ENCODE data around the gene ACTRT2.

Gene ACTRT2

GRCh38 chr1:3007298-3008147 is 13.7 kb upstream of the ACTRT2 start:
- TF ChIP-seq GLIS3 (CRISPR knock-in tag; IDR thresholded peaks at IDR 0.05) (no peak), TCF4 (CRISPR knock-in tag; IDR thresholded peaks at IDR 0.05; ENCODE audit: borderline replicate concordance) (no peak), ZC3H10 (CRISPR knock-in tag; IDR thresholded peaks at IDR 0.05) (no peak), TSHZ2 (CRISPR knock-in tag; IDR thresholded peaks at IDR 0.05) (no peak), BACH2 (CRISPR knock-in tag; IDR thresholded peaks at IDR 0.05; ENCODE audit: borderline replicate concordance) (no peak), ESRRG (CRISPR knock-in tag; IDR thresholded peaks at IDR 0.05) (no peak), ZNF8 (CRISPR knock-in tag; IDR thresholded peaks at IDR 0.05) (no peak), ISL1 (CRISPR knock-in tag; IDR thresholded peaks at IDR 0.05) (no peak), PPARA (CRISPR knock-in tag; IDR thresholded peaks at IDR 0.05; ENCODE audit: borderline replicate concordance) (no peak), PATZ1 (CRISPR knock-in tag; IDR thresholded peaks at IDR 0.05; ENCODE audit: borderline replicate concordance) (no peak), RARB (CRISPR knock-in tag; IDR thresholded peaks at IDR 0.05) (no peak)
- no peak for ATAC-seq

- TF ChIP-seq PATZ1 (CRISPR knock-in tag; IDR thresholded peaks at IDR 0.05; ENCODE audit: borderline replicate concordance) (no peak), CREB5 (CRISPR knock-in tag; IDR thresholded peaks at IDR 0.05; ENCODE audit: low read depth) (no peak), SNAI2 (CRISPR knock-in tag; IDR thresholded peaks at IDR 0.05) (no peak), ARNTL (CRISPR knock-in tag; IDR thresholded peaks at IDR 0.05; ENCODE audit: borderline replicate concordance, low read depth) (no peak), ZFP30 (CRISPR knock-in tag; IDR thresholded peaks at IDR 0.05) (no peak), ZC3H10 (CRISPR knock-in tag; IDR thresholded peaks at IDR 0.05) (no peak), ZNF70 (CRISPR knock-in tag; IDR thresholded peaks at IDR 0.05) (no peak), OSR1 (CRISPR knock-in tag; IDR thresholded peaks at IDR 0.05) (no peak), TSHZ2 (CRISPR knock-in tag; IDR thresholded peaks at IDR 0.05) (no peak)
- ATAC-seq: no peak
Observed at GRCh38 chr1:3009021-3009420, 12.2 kb upstream of the ACTRT2 start.

GRCh38 chr1:3009556-3009955 is 11.7 kb upstream of the ACTRT2 start:
- no peak for ATAC-seq
- TF ChIP-seq TSHZ2 (CRISPR knock-in tag; IDR thresholded peaks at IDR 0.05) (no peak), TOX (CRISPR knock-in tag; IDR thresholded peaks at IDR 0.05; ENCODE audit: borderline replicate concordance) (no peak), CSRNP3 (CRISPR knock-in tag; IDR thresholded peaks at IDR 0.05) (no peak), BACH2 (CRISPR knock-in tag; IDR thresholded peaks at IDR 0.05; ENCODE audit: borderline replicate concordance) (no peak), ZFP3 (CRISPR knock-in tag; IDR thresholded peaks at IDR 0.05) (no peak), ARNTL (CRISPR knock-in tag; IDR thresholded peaks at IDR 0.05; ENCODE audit: borderline replicate concordance, low read depth) (no peak)

Measured in SK-N-SH treated with all-trans-retinoic acid at 6 μM for 48 hours (cell line).